ENCODE measurements around the gene GPC1. TPM values are rescaled to one million over a fixed set of nuclear protein-coding genes. Genes with fewer than 3 reads are reported as not detected.

GPC1 gene
- total and polyA plus RNA-seq, 2 experiments from 2014 or later, result 57.8 to 80.9 TPM

GRCh38 chr2:240467149-240467642 is 31.7 kb downstream of the GPC1 start:
- H3K4me1 ChIP-seq (ENCODE audit: low read depth), result no peaks in the 10 kb centered on the region

GRCh38 chr2:240467659-240468302 is 32.3 kb downstream of the GPC1 start:
- no peak for DNase-seq (ENCODE audit: low read depth in 1 of 2, low spot score in 1 of 2)
- no peaks in the 10 kb centered on the region for H3K9me3 ChIP-seq (ENCODE audit: low read depth)
- H3K4me3 ChIP-seq, result no peak overlapping the region
- H3K4me1 ChIP-seq (ENCODE audit: low read depth), result no peaks in the 10 kb centered on the region
- TF ChIP-seq CTCF (IDR thresholded peaks at IDR 0.05; ENCODE audit: low read depth, low read length), result no peak
- no peak overlapping the region for H3K27ac ChIP-seq
- peaks cover 2% of the 10 kb centered on the region for H3K36me3 ChIP-seq
- H3K27me3 ChIP-seq, result no peaks in the 10 kb centered on the region

More at GRCh38 chr2:240467149-240467642, 31.7 kb downstream of the GPC1 start:
- Histone ChIP-seq H3K4me3 (no peak overlapping the region), H3K9me3 (ENCODE audit: low read depth) (no peaks in the 10 kb centered on the region), H3K27me3 (no peaks in the 10 kb centered on the region), H3K36me3 (peaks cover 2% of the 10 kb centered on the region), H3K27ac (peak overlapping the region; percentile 17)
- no peak for DNase-seq (ENCODE audit: low read depth in 1 of 2, low spot score in 1 of 2)
- TF ChIP-seq CTCF (IDR thresholded peaks at IDR 0.05; ENCODE audit: low read depth, low read length), result no peak

DNA sequence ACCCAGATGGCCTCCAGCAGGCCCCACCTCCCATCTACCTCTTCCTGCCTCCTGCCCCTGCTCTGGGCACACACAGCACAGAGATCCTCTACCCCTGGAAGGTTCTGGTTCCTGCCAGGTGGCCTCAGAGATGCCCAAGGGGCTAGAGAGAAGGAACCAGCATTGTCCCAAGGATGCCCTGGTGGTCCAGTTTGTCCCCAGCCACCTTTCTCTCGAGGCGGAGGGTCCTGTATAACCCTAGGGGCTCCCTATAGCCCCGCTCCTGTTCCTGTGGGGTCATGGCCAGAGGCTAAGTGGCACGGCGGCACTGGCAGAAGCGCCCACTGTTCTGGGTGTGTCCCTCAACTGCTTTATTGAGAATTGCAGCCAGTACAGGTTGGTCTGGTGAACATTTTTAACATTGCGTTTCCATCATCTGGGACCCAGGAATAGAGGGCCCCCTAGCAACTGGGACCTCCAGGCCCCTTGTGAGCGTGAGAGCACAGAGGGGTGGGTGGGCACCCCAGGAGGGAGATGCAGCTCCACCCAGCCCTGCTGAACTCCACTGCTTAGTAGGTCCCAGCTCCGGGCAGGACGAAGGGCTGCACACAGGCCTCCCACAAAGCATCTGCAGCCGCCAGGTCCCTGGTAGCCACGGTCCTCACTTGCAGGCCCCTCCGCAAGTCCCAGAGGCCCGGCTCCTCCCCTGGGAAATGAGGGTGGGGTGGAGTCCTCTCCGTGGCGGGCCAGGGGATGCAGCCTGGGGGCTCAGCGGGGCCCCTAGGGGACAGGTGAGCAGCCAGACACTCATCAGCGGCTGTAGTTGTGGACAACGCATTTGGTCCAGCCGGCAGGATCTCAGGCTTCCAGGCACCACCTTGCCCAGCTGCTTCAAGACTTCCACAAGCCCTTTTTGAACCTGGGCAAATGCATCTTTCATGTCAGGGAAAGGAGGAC is 33.1 kb downstream of the GPC1 start:
- TF ChIP-seq CTCF (IDR thresholded peaks at IDR 0.05; ENCODE audit: low read depth, low read length), result no peak
- H3K36me3 ChIP-seq, result peaks cover 2% of the 10 kb centered on the region
- no peak overlapping the region for H3K27ac ChIP-seq
- no peaks in the 10 kb centered on the region for H3K27me3 ChIP-seq
- DNase-seq (ENCODE audit: low read depth in 1 of 2, low spot score in 1 of 2), result no peak
- no peaks in the 10 kb centered on the region for H3K9me3 ChIP-seq (ENCODE audit: low read depth)
- no peaks in the 10 kb centered on the region for H3K4me1 ChIP-seq (ENCODE audit: low read depth)
- no peak overlapping the region for H3K4me3 ChIP-seq

GRCh38 chr2:240469239-240469636 is 33.8 kb downstream of the GPC1 start:
- Histone ChIP-seq H3K4me3 (no peak overlapping the region), H3K9me3 (ENCODE audit: low read depth) (no peaks in the 10 kb centered on the region), H3K36me3 (no peaks in the 10 kb centered on the region), H3K4me1 (ENCODE audit: low read depth) (no peaks in the 10 kb centered on the region), H3K27me3 (no peaks in the 10 kb centered on the region), H3K27ac (no peak overlapping the region)
- DNase-seq (ENCODE audit: low read depth in 1 of 2, low spot score in 1 of 2), result no peak
- no peak for TF ChIP-seq CTCF (IDR thresholded peaks at IDR 0.05; ENCODE audit: low read depth, low read length)

DNA sequence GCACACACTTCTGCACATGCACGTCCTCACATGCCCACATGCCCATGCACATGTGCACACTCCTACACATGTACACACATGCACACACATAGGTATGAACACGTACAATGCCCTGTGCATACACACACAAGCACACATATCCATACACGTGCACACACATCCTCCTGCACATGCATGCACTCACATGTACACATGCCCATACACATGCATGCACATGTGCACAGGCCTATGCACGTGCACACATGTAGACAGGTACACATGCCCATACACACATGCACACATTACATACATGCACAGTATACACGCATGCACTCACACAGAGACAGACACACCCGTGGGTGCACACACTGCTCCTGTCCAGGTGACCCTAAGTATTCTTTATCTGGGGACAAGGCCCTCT is 34.3 kb downstream of the GPC1 start:
- no peak for DNase-seq (ENCODE audit: low read depth in 1 of 2, low spot score in 1 of 2)
- TF ChIP-seq CTCF (IDR thresholded peaks at IDR 0.05; ENCODE audit: low read depth, low read length), result no peak
- H3K9me3 ChIP-seq (ENCODE audit: low read depth), result no peaks in the 10 kb centered on the region

More for the DNA sequence above, 34.3 kb downstream of the GPC1 start:
- Histone ChIP-seq H3K36me3 (no peaks in the 10 kb centered on the region), H3K4me3 (no peak overlapping the region), H3K27ac (no peak overlapping the region), H3K27me3 (no peaks in the 10 kb centered on the region), H3K4me1 (ENCODE audit: low read depth) (no peaks in the 10 kb centered on the region)
